ENCODE data around the gene BOLA1.
"Not testable (repeated sequence)": the region's sequence is repeated elsewhere in the genome, so short reads cannot be mapped to it uniquely, and the experiment has no call there.

The BOLA1 gene

GRCh38 chr1:149931212-149931790, 31.9 kb downstream of the BOLA1 start:
- no peak for DNase-seq (ENCODE audit: low spot score)

- no peak for DNase-seq (ENCODE audit: low spot score)
These were observed 33.1 kb downstream of the BOLA1 start for GRCh38 chr1:149932474-149932873.

- DNase-seq (ENCODE audit: low spot score): no peak
These were observed 33.8 kb downstream of the BOLA1 start for GRCh38 chr1:149933208-149933607.

- DNase-seq (ENCODE audit: low spot score): no peak
These were observed 35.0 kb downstream of the BOLA1 start for GRCh38 chr1:149934356-149934755.

DNA sequence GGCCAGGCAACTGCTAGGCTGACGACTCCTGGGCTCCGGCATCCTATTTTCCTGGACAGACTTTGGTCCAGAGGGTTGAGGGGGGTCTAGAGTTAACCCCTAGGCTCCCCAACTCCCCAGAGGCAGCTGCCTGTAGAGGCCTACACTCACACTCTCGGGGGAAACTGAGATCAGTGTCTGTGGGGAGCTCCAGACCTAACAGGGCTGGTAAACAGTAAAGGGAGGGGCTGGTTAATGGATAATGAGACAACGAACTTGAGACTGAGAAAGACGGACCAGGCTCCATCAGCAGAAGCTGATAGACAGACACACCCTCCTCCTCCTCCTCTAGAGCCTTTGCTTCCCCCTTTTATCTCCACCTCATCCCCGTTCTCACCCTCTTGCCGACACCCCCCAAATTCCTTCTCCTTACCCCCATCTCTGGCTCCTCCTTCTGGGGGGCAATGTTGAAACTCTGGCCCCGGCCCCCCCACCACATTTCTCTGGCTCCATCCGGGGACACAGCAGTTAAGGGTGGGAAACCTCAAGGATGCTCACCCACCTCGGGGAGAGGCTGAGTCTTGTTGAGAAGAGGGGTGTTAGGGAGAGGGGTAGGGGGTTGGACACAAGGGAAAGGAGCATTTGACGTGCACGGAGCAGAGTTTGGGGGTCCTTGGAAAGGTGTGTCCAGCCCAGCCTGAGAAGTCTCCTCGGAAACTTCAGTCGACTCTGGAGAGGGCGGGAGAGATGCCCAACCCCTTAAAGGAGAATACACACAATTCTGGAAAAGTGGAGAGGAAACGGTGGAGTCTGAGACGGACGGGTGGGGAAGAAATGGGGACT, 37.0 kb downstream of the BOLA1 start, which contains the start of gene MTMR11:
MTMR11 (minus strand) TSS at position 710 of the 822 bp plus-strand sequence; CDS start at position 478, 232 bp downstream.
- DNase-seq (ENCODE audit: low spot score): no peak

- no peak for DNase-seq (ENCODE audit: low spot score)
These were observed 37.8 kb downstream of the BOLA1 start for GRCh38 chr1:149936992-149937705.

DNA sequence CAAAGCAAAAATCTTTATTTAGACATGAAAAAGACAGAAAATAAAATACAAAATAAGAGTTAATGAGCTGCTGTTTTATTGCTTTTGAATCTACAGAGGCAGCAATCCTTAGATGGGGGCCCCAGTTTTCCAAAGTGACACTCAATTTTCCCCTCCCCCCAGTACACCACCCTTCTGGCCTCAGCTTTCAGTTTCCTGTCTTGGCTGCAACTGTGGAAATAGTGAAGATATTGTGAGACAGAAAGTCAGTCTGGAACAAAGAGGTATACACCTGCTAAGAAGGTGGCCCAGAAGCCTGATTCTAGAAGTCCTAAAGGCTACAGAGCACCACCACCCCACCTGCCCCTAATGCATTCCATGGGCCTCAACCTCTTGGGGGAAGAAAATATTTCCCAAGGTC, 38.4 kb downstream of the BOLA1 start:
- DNase-seq (ENCODE audit: low spot score): no peak

DNA sequence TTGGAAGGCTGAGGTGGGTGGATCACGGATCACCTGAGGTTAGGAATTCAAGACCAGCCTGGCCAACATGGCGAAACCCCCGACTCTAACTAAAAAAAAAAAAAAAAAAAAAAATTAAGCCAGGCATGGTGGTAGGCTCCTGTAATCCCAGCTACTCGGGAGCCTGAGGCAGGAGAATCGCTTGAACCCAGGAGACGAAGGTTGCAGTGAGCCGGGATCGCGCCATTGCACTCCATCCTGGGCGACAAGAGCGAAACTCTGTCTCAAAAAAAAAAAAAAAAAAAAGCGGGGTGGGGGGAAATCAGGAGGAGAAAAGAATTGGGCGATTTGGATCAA, 39.3 kb downstream of the BOLA1 start:
- not testable (repeated sequence) for DNase-seq (ENCODE audit: low spot score)

GRCh38 chr1:149940427-149940826, 41.1 kb downstream of the BOLA1 start:
- no peak for DNase-seq (ENCODE audit: low spot score)

GRCh38 chr1:149942207-149942606, 42.8 kb downstream of the BOLA1 start:
- DNase-seq (ENCODE audit: low spot score): no peak

DNA sequence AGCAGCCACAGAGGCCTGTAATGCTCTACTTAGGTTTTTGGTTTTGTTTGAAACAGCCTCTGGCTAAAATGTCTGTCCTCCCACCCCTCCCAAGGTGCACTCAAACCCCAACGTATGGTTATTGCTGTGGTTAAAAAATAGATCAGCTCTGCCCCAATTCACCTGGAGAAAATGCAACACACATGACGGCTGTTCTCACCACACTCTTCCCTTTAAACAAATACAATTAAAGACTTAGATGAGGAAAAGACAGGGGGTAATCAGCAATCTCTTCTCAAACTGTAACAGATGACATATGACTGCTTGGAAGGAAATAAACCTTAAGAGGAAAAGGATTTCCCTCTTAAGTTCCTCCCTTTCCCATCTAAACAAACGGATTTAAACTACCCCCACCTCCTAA, 43.5 kb downstream of the BOLA1 start:
- no peak for DNase-seq (ENCODE audit: low spot score)

DNA sequence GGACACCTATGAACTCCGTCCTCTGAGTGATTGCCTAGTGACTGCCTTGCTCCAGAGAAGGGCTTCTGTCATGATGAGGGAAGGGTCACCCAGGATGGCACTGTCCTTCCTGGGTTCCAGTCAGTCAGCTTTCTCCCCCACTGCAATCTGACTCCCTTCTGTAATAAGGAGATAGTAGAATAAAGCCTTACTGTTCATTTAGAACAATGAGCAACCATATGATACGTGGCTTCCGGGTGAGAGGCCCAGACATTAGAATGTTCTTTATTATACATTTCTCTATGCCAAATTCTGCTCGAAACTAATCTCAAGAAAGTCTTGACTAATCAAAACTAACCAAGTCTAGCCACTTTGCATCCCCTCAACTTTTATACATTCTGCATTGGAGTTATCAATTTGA, 45.8 kb downstream of the BOLA1 start:
- DNase-seq (ENCODE audit: low spot score): no peak

- DNase-seq (ENCODE audit: low spot score): no peak
These were observed 50.5 kb downstream of the BOLA1 start for GRCh38 chr1:149949911-149950310.
